GM12892 (cell line): ENCODE results near the gene GALNT13.

Experiments used
- DNase-seq: peaks from one replicate; pipeline ENCODE4 v3.0.0; 2011; ENCODE audit not compliant: insufficient read length
- FAIRE-seq: peaks from 2 replicates; lab custom pipeline; 2011; peaks lifted over from hg19 to GRCh38; lab: Jason Lieb, UNC
- POLR2A ChIP-seq: IDR thresholded peaks from 2 replicates; pipeline ENCODE4 v1.6.1; 2011; ENCODE audit warnings: low read depth, low read length, control low read depth
- POLR2AphosphoS5 ChIP-seq: IDR thresholded peaks from 2 replicates; pipeline ENCODE4 v1.6.1; 2011; ENCODE audit warnings: low read depth, low read length, control low read depth
- TAF1 ChIP-seq: IDR thresholded peaks from 2 replicates; pipeline ENCODE4 v1.6.1; 2011; ENCODE audit warnings: low read depth, mild to moderate bottlenecking, control low read depth, low read length, borderline replicate concordance

GALNT13 gene

DNA sequence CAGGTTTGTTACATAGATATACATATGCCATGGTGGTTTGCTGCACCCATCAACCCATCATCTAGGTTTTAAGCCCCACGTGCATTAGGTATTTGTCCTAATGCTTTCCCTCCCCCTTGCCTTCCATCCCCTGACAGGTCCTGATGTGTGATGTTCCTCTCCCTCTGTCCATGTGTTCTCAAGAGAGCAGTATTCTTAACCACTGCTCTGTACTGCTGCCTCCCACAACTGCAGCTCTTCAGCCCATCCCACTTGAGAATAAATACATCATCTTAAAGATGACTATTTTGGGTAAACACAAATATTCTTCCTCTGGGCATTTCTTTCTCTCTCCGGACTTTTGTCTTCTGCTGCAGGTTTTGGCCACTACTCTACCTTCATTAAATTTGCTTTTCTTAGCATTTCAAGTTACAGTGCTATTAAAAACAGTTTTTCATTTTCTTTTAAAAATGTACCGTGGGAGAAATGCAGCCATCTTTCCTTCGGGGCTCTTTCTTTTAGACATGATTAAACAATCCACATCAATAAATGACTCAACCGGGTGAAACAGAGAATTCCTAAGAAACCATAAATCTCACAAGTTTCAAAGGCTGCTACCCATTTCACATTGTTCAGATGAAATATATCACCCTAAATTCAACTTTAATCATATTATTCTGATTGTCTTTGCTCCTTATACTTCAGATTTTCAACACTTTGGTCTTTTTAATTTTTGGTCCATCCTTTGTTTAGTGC, 323.4 kb downstream of the GALNT13 start:
- FAIRE-seq (no peak), DNase-seq (no peak)
- no peak for TF ChIP-seq POLR2AphosphoS5
- TF ChIP-seq TAF1: no peak
- TF ChIP-seq POLR2A: no peak

GRCh38 chr2:154195644-154196195, 324.0 kb downstream of the GALNT13 start:
- DNase-seq (no peak), FAIRE-seq (no peak)
- TF ChIP-seq TAF1 (no peak), POLR2AphosphoS5 (no peak), POLR2A (no peak)

DNA sequence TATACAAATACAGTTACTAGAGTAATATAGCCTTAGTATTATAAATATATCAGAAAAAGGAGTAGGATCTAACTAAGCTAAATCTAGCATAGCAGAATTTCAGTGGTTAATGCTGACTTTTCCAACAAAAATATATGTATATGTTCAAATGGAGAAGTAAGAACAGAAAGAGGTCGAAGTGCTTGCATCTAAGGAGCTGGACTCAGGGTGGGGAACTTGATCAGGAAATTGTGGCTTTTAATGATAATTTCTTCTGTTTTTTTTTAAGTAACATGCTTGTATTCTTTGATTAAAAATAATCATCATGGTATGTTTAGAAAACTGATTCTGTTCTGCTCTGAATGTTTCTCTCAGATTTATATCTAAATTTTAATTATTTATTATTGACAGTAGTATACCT, 327.1 kb downstream of the GALNT13 start:
- FAIRE-seq: no peak
- DNase-seq: no peak
- no peak for TF ChIP-seq POLR2A
- no peak for TF ChIP-seq POLR2AphosphoS5
- TF ChIP-seq TAF1: no peak

DNA sequence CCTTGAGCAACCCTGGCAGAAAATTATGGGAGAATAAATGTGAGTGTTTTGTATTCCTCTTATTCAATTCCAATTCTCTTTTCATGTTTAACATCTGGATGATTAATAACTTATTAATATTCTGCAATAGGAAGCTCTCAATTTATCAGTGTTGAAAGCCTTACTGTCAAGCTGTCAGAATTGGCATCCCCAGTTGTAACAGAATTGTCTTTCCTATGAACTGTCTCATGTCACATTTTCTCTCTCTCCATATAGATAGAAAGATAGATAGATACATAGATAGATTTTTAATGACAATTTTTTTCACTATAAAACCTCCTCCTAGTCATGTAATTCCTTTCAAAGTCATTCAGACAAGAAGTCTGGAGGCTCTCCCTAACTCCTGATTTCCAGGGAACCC, 331.5 kb downstream of the GALNT13 start:
- TF ChIP-seq TAF1 (no peak), POLR2AphosphoS5 (no peak), POLR2A (no peak)
- FAIRE-seq (no peak), DNase-seq (no peak)

- TF ChIP-seq TAF1: no peak
- TF ChIP-seq POLR2A: no peak
- no peak for TF ChIP-seq POLR2AphosphoS5
- FAIRE-seq: no peak
- DNase-seq: no peak
These were observed 332.2 kb downstream of the GALNT13 start for GRCh38 chr2:154203902-154204301.

GRCh38 chr2:154207288-154208047, 335.7 kb downstream of the GALNT13 start:
- no peak for FAIRE-seq
- no peak for TF ChIP-seq POLR2A
- no peak for TF ChIP-seq POLR2AphosphoS5
- TF ChIP-seq TAF1: no peak
- no peak for DNase-seq

DNA sequence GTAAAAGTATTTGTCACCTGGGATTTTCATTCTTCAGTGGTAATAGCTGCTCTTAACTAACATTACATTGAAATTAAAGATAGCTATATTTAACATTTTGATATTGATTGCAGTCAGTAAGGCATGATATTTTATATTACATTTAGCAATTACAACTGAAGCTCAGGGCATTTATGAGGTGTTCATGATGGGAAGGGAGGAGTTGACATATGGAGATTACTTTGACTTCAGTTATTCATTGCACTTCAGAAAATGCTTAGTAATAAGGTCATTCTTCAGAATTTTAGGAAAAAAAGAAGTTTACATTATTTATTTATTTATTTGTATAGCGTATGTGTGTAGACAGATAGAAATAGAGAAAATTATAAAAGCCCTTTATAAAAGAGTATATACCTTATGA, 352.0 kb downstream of the GALNT13 start:
- FAIRE-seq: no peak
- TF ChIP-seq TAF1 (no peak), POLR2A (no peak), POLR2AphosphoS5 (no peak)

DNA sequence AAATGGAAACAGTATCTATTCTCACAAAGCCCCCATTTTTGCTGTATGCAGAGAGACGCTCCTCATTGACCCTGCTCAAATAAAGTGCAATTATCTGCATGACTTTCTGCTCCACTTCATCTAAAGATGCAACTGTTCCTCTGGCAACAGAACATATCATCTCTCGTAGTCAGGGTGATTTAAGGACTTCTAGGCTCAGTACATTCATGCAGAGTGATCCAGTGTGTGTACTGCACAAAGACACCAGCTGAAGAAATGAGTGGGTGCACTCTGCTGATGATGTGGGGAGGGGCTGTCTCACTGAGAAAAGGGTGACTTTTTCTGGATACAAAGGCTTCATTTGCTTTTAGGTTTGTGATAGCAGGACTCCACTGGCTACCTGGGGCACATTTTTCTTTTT, 355.2 kb downstream of the GALNT13 start:
- no peak for TF ChIP-seq POLR2A
- no peak for TF ChIP-seq TAF1
- no peak for TF ChIP-seq POLR2AphosphoS5
- DNase-seq (no peak), FAIRE-seq (no peak)

More for the DNA sequence above, 352.0 kb downstream of the GALNT13 start:
- DNase-seq: no peak

- DNase-seq: no peak
- TF ChIP-seq POLR2AphosphoS5 (no peak), TAF1 (no peak), POLR2A (no peak)
- FAIRE-seq: no peak
These were observed 357.0 kb downstream of the GALNT13 start for GRCh38 chr2:154228566-154229280.

GRCh38 chr2:154229966-154230365, 358.2 kb downstream of the GALNT13 start:
- no peak for FAIRE-seq
- no peak for DNase-seq
- no peak for TF ChIP-seq TAF1
- TF ChIP-seq POLR2AphosphoS5: no peak
- TF ChIP-seq POLR2A: no peak

GRCh38 chr2:154231021-154231420, 359.3 kb downstream of the GALNT13 start:
- FAIRE-seq: no peak
- DNase-seq: no peak
- TF ChIP-seq POLR2A (no peak), POLR2AphosphoS5 (no peak), TAF1 (no peak)
